Measurements from ENCODE around the gene POPDC2. TPM values are rescaled to one million over a fixed set of nuclear protein-coding genes. Genes with fewer than 3 reads are reported as not detected.

The POPDC2 gene
- total and polyA plus RNA-seq, 2 donors (not counting 3 experiments of a cell fraction or from before 2014, with no cell fraction given) = 0.57 to 0.66 TPM

- Histone ChIP-seq H4K20me1 (replicated peaks; ENCODE audit: control insufficient read depth, extremely low read depth, insufficient read depth, low read length) (no peaks in the 10 kb centered on the region), H3K9me3 (replicated peaks; ENCODE audit: control insufficient read depth, insufficient read depth, low read length) (no peaks in the 10 kb centered on the region), H2AFZ (ENCODE audit: low read depth, low read length) (no peak overlapping the region), H3K9ac (replicated peaks; ENCODE audit: extremely low read depth, insufficient read depth, low read length) (no peak overlapping the region), H3K9me1 (replicated peaks; ENCODE audit: control insufficient read depth, extremely low read depth, insufficient read depth, low read length) (no peaks in the 10 kb centered on the region), H3K4me2 (ENCODE audit: insufficient read depth, low read length) (no peak overlapping the region), H3K36me3 (ENCODE audit: control insufficient read depth in 2 of 2, extremely low read depth in 1 of 2, insufficient read depth in 2 of 2, low read length in 2 of 2) (no peaks in the 10 kb centered on the region), H3K4me3 (replicated peaks in 1 of 3; ENCODE audit: insufficient read depth in 1 of 3, low read depth in 1 of 3, low read length in 3 of 3) (no peak overlapping the region), H3K27me3 (ENCODE audit: control insufficient read depth in 2 of 2, insufficient read depth in 2 of 2, low read length in 2 of 2) (no peaks in the 10 kb centered on the region), H3K4me1 (ENCODE audit: control insufficient read depth, extremely low read depth, insufficient read depth, low read length) (peaks cover 20% of the 10 kb centered on the region), H3K79me2 (ENCODE audit: control insufficient read depth, insufficient read depth, low read length) (no peaks in the 10 kb centered on the region), H3K27ac (ENCODE audit: insufficient read depth, low read depth, low read length) (no peak overlapping the region)
- DNase-seq (ENCODE audit: low read depth, low spot score) (no peak), FAIRE-seq (no peak)
- dilution Hi-C loops (cut with MboI; ENCODE audit: extremely low pct_ligation_motif_present, low sequenced_read_pairs) (no loop called here), intact Hi-C loops (cut with micrococcal nuclease) (no loop called here)
- no peak for TF ChIP-seq GATA2 (IDR thresholded peaks at IDR 0.05; ENCODE audit: insufficient read depth, insufficient read length, low read depth, low read length)
- TF ChIP-seq FOS (IDR thresholded peaks at IDR 0.05; ENCODE audit: borderline replicate concordance, insufficient read depth, low read length) = no peak
- no peak for TF ChIP-seq MAX (IDR thresholded peaks at IDR 0.05; ENCODE audit: insufficient read depth, insufficient read length)
- no peak for TF ChIP-seq CTCF (IDR thresholded peaks at IDR 0.05; ENCODE audit: extremely low read depth in 1 of 2, insufficient read depth in 1 of 2, low read depth in 1 of 2, low read length in 2 of 2)
- TF ChIP-seq MYC (IDR thresholded peaks at IDR 0.05; ENCODE audit: low read depth, low read length) = no peak
- POLR2A ChIA-PET = no interaction called here
- BruUV-seq (replicated peaks) = no TSS peak
- CTCF ChIA-PET = interaction anchor here (0.9 to 2.2 kb wide), 7 partner anchors 15 to 80 kb away, joined by 3 to 9 read pairs (median 3); partner anchors contain the start of gene COX17
Measured at GRCh38 chr3:119601154-119601553, 59.2 kb downstream of the POPDC2 start.

- FAIRE-seq = no peak
- peak; percentile 9 to 47 for TF ChIP-seq CTCF (IDR thresholded peaks at IDR 0.05; ENCODE audit: extremely low read depth in 1 of 2, insufficient read depth in 1 of 2, low read depth in 1 of 2, low read length in 2 of 2)
- TF ChIP-seq GATA2 (IDR thresholded peaks at IDR 0.05; ENCODE audit: insufficient read depth, insufficient read length, low read depth, low read length) = no peak
- Histone ChIP-seq H3K4me3 (replicated peaks in 1 of 3; ENCODE audit: insufficient read depth in 1 of 3, low read depth in 1 of 3, low read length in 3 of 3) (no peak overlapping the region), H3K9me1 (replicated peaks; ENCODE audit: control insufficient read depth, extremely low read depth, insufficient read depth, low read length) (no peaks in the 10 kb centered on the region), H3K36me3 (ENCODE audit: control insufficient read depth in 2 of 2, extremely low read depth in 1 of 2, insufficient read depth in 2 of 2, low read length in 2 of 2) (no peaks in the 10 kb centered on the region), H3K27ac (ENCODE audit: insufficient read depth, low read depth, low read length) (no peak overlapping the region), H3K9ac (replicated peaks; ENCODE audit: extremely low read depth, insufficient read depth, low read length) (no peak overlapping the region), H3K79me2 (ENCODE audit: control insufficient read depth, insufficient read depth, low read length) (no peaks in the 10 kb centered on the region), H3K27me3 (ENCODE audit: control insufficient read depth in 2 of 2, insufficient read depth in 2 of 2, low read length in 2 of 2) (no peaks in the 10 kb centered on the region), H2AFZ (ENCODE audit: low read depth, low read length) (no peak overlapping the region), H3K9me3 (replicated peaks; ENCODE audit: control insufficient read depth, insufficient read depth, low read length) (no peaks in the 10 kb centered on the region), H3K4me1 (ENCODE audit: control insufficient read depth, extremely low read depth, insufficient read depth, low read length) (peaks cover 20% of the 10 kb centered on the region), H4K20me1 (replicated peaks; ENCODE audit: control insufficient read depth, extremely low read depth, insufficient read depth, low read length) (no peaks in the 10 kb centered on the region), H3K4me2 (ENCODE audit: insufficient read depth, low read length) (no peak overlapping the region)
- DNase-seq (ENCODE audit: low read depth, low spot score) = no peak
- no TSS peak for BruUV-seq (replicated peaks)
- intact Hi-C loops (cut with micrococcal nuclease) = loop anchor here (1.0 kb wide), 1 partner anchor 77 kb away; the partner anchor contains the start of gene COX17
- dilution Hi-C loops (cut with MboI; ENCODE audit: extremely low pct_ligation_motif_present, low sequenced_read_pairs) = no loop called here
- CTCF ChIA-PET = interaction anchor here (0.9 to 2.2 kb wide), 9 partner anchors 12 to 124 kb away, joined by 3 to 9 read pairs (median 3); partner anchors contain the start of gene COX17
- POLR2A ChIA-PET = no interaction called here
Measured at GRCh38 chr3:119600732-119601131, 59.7 kb downstream of the POPDC2 start.

Measured in endothelial cell of umbilical vein (primary cell).